Mesenteric fat pad (tissue), 1 donor: Measurements from ENCODE around the gene TBC1D1. TPM values are rescaled to one million over a fixed set of nuclear protein-coding genes. Genes with fewer than 3 reads are reported as not detected.

ENCODE experiments used
- DNase-seq: peaks from one replicate; pipeline ENCODE4 v3.0.0-alpha.2; 2020; ENCODE audit warnings: low spot score
- total RNA-seq: library from RNA; stranded (reverse); fragmentation: NEBNext Ultra II Directional; extraction: Animal tissue kit (Norgen Biotek cat#: 25700); gene quantifications from one replicate; pipeline ENCODE4 v1.2.1, GENCODE V29; 2021
- donor health status: DM: yes; HTN: yes; CAD: no.

The TBC1D1 gene
- total RNA-seq, 1 donor from 2014 or later, result 45.3 TPM

GRCh38 chr4:38188136-38188535 lies 297.3 kb downstream of the TBC1D1 start:
- peak; percentile 62 for DNase-seq

- peak; percentile 75 for DNase-seq
Observed at GRCh38 chr4:38188631-38189101, 297.8 kb downstream of the TBC1D1 start.

Other genes with a start within 250 kb of the TBC1D1 start
- gene RELL1, start 204.7 kb upstream of the TBC1D1 start, total RNA-seq, result 56.2 TPM
- 20.6 TPM for gene PGM2, start 64.4 kb upstream of the TBC1D1 start, total RNA-seq
- not detected for gene PTTG2, start 69.3 kb downstream of the TBC1D1 start, total RNA-seq